HK-2 (cell line): ENCODE data around the gene PIK3CD.

Experiments
- DNase-seq: peaks from one replicate; pipeline ENCODE4 v3.0.0-alpha.2; 2018; ENCODE audit not compliant: unreplicated experiment

Gene PIK3CD

GRCh38 chr1:9651565-9652378 lies at the start of gene PIK3CD:
PIK3CD (plus strand) TSS chr1:9651731; CDS start chr1:9710456, 58,725 bp downstream.
- peak; percentile 19 for DNase-seq

GRCh38 chr1:9601942-9602793 lies 49.4 kb upstream of the PIK3CD start:
- DNase-seq, result no peak

- DNase-seq, result no peak
Measured at GRCh38 chr1:9602794-9603167, 48.8 kb upstream of the PIK3CD start.

- no peak for DNase-seq
Measured at GRCh38 chr1:9603307-9603706, 48.2 kb upstream of the PIK3CD start.

- no peak for DNase-seq
Measured at GRCh38 chr1:9603766-9604753, 47.5 kb upstream of the PIK3CD start.

GRCh38 chr1:9604836-9605235 lies 46.7 kb upstream of the PIK3CD start:
- no peak for DNase-seq

- DNase-seq, result no peak
Measured at GRCh38 chr1:9605946-9606455, 45.5 kb upstream of the PIK3CD start.

GRCh38 chr1:9606458-9606857 lies 45.1 kb upstream of the PIK3CD start:
- no peak for DNase-seq

- no peak for DNase-seq
Measured at GRCh38 chr1:9606948-9607347, 44.6 kb upstream of the PIK3CD start.

GRCh38 chr1:9607352-9607751 lies 44.2 kb upstream of the PIK3CD start:
- DNase-seq, result no peak

- DNase-seq, result no peak
Measured at GRCh38 chr1:9609998-9610397, 41.5 kb upstream of the PIK3CD start.

GRCh38 chr1:9610548-9610947 lies 41.0 kb upstream of the PIK3CD start:
- DNase-seq, result no peak

- DNase-seq, result no peak
Measured at GRCh38 chr1:9611716-9612115, 39.8 kb upstream of the PIK3CD start.

GRCh38 chr1:9612162-9612845 lies 39.2 kb upstream of the PIK3CD start:
- DNase-seq, result peak; percentile 49

- DNase-seq, result no peak
Measured at GRCh38 chr1:9612871-9613624, 38.5 kb upstream of the PIK3CD start.

- DNase-seq, result no peak
Measured at GRCh38 chr1:9613625-9614299, 37.8 kb upstream of the PIK3CD start.

- peak; percentile 46 for DNase-seq
Measured at GRCh38 chr1:9615316-9616063, 36.0 kb upstream of the PIK3CD start.

GRCh38 chr1:9618909-9619679 lies 32.4 kb upstream of the PIK3CD start:
- no peak for DNase-seq
